HG03432 (cell line): Measurements from ENCODE around the gene PTGIR.

Experiments used
- ATAC-seq: cut with Tn5 transposase; IDR thresholded peaks from one replicate; pipeline ENCODE4 v1.9.1; 2021; ENCODE audit warnings: mild to moderate bottlenecking, moderate library complexity; ENCODE audit not compliant: unreplicated experiment

Gene PTGIR

GRCh38 chr19:46624958-46625661, at the start of gene PTGIR:
Gene PTGIR, minus strand, starts transcription at chr19:46625089. Its CDS starts 864 bp downstream, at chr19:46624225.
- ATAC-seq: no peak

GRCh38 chr19:46670813-46671212, 45.9 kb upstream of the PTGIR start:
- ATAC-seq: no peak

GRCh38 chr19:46668662-46669061, 43.8 kb upstream of the PTGIR start:
- no peak for ATAC-seq

- no peak for ATAC-seq
These were observed 40.2 kb upstream of the PTGIR start for GRCh38 chr19:46665072-46665471.

- no peak for ATAC-seq
These were observed 37.1 kb upstream of the PTGIR start for GRCh38 chr19:46661735-46662592.

GRCh38 chr19:46661020-46661731, 36.3 kb upstream of the PTGIR start, which contains the start of gene DACT3:
Gene DACT3, minus strand, starts transcription at chr19:46661182. Its CDS starts 118 bp downstream, at chr19:46661064.
- peak; percentile 89 for ATAC-seq

GRCh38 chr19:46660551-46661019, 35.7 kb upstream of the PTGIR start:
- peak; percentile 0 for ATAC-seq

GRCh38 chr19:46660008-46660517, 35.2 kb upstream of the PTGIR start:
- ATAC-seq: no peak

- ATAC-seq: no peak
These were observed 34.5 kb upstream of the PTGIR start for GRCh38 chr19:46659151-46660007.

- ATAC-seq: no peak
These were observed 31.7 kb upstream of the PTGIR start for GRCh38 chr19:46656541-46656940.

- ATAC-seq: no peak
These were observed 29.8 kb upstream of the PTGIR start for GRCh38 chr19:46654621-46655152.

GRCh38 chr19:46650445-46650844, 25.6 kb upstream of the PTGIR start:
- no peak for ATAC-seq

GRCh38 chr19:46648961-46649960, 24.4 kb upstream of the PTGIR start:
- no peak for ATAC-seq

- no peak for ATAC-seq
These were observed 23.4 kb upstream of the PTGIR start for GRCh38 chr19:46648060-46648960.

GRCh38 chr19:46646402-46646801, 21.5 kb upstream of the PTGIR start:
- ATAC-seq: no peak

GRCh38 chr19:46644720-46645119, 19.8 kb upstream of the PTGIR start:
- ATAC-seq: no peak

GRCh38 chr19:46640656-46641055, 15.8 kb upstream of the PTGIR start:
- ATAC-seq: no peak
